Endothelial cell of umbilical vein (primary cell): ENCODE measurements around the gene MED25.

Experiments
- CTCF ChIP-seq, 2 donors: IDR thresholded peaks; 1 replicate in 1 of 2; 2 replicates in 1 of 2; pipeline ENCODE4 v1.5.1; 2011; ENCODE audit warnings: low read length in 2 of 2, mild to moderate bottlenecking in 2 of 2, moderate library complexity in 2 of 2, control low read depth in 1 of 2, inconsistent platforms in 1 of 2, low read depth in 1 of 2; ENCODE audit not compliant: insufficient read depth in 1 of 2; ENCODE audit errors: extremely low read depth in 1 of 2
- EZH2 ChIP-seq: IDR thresholded peaks from 2 replicates; pipeline ENCODE4 v1.6.1; 2012; ENCODE audit warnings: borderline replicate concordance, low read depth, mild to moderate bottlenecking, moderate library complexity, low read length, inconsistent platforms; ENCODE audit not compliant: severe bottlenecking
- FOS ChIP-seq: IDR thresholded peaks from 2 replicates; pipeline ENCODE4 v1.6.1; 2011; ENCODE audit warnings: mild to moderate bottlenecking, low read length, moderate library complexity, borderline replicate concordance; ENCODE audit not compliant: insufficient read depth
- GATA2 ChIP-seq: IDR thresholded peaks from 2 replicates; pipeline ENCODE4 v1.7.0; 2011; ENCODE audit warnings: low read depth, mild to moderate bottlenecking, moderate library complexity, mixed read lengths, low read length; ENCODE audit not compliant: insufficient read length, insufficient read depth
- POLR2A ChIP-seq: IDR thresholded peaks from 2 replicates; pipeline ENCODE4 v1.6.1; 2012; ENCODE audit warnings: low read depth, mild to moderate bottlenecking, control low read depth, low read length
- POLR2AphosphoS5 ChIP-seq: IDR thresholded peaks from 2 replicates; pipeline ENCODE4 v1.6.1; 2012; ENCODE audit warnings: low read depth, mild to moderate bottlenecking, control low read depth, low read length, moderate library complexity; ENCODE audit not compliant: insufficient read depth

DNA sequence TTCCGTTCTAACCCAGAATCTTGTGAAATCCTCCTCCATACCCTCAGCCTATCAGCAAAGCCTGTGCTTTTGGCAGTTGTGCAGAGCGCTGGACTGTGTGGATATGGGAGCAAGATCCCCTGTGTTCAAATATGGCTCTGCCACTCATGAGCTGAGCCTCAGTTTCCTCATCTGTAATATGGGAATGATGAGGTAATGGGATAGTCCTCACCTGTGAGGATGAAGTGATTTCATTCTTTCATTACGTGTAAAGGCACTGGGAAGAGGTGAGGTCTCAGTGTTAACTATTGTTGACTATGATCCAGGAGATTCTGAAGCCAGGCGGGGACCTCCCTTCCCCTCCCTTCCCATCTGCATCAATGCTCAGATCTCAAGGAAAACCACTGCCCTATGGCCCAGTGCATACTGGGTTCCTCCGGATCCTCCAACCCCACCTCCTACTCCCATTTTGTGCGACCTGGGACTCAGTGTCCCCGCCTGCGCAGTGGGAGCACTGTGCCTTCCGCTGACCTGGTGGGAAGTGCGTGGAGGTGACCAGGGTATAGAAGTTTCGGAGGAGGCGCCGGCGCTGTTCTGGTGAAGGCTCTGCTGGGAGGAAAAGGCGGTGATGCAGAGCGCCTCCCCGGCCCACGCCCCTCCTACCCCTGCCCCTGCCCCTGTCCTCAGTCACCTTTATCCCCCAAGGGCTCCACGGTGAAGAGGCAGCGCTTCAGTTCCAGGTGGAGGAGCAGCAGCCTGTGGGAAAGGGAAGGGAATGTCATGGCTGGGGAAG is 10.0 kb upstream of the MED25 start:
- TF ChIP-seq POLR2A (no peak), CTCF (IDR thresholded peaks at IDR 0.05; ENCODE audit: extremely low read depth in 1 of 2, insufficient read depth in 1 of 2, low read depth in 1 of 2, low read length in 2 of 2) (no peak), GATA2 (no peak), POLR2AphosphoS5 (no peak), FOS (no peak), EZH2 (no peak)
